Endodermal cell (in vitro differentiated cells): ENCODE results near the gene CACNA1E. TPM values are rescaled to one million over a fixed set of nuclear protein-coding genes. Genes with fewer than 3 reads are reported as not detected.
"Not testable (repeated sequence)": the region's sequence is repeated elsewhere in the genome, so short reads cannot be mapped to it uniquely, and the experiment has no call there.

Source experiments
- DNase-seq: peaks from one replicate; pipeline ENCODE4 v3.0.0-alpha.2; 2017
- H3K27ac ChIP-seq: 2 replicates; pipeline ENCODE4 v1.5.1; 2013; ENCODE audit warnings: mild to moderate bottlenecking, low read depth, low read length, moderate library complexity
- H3K27me3 ChIP-seq: 2 replicates; pipeline ENCODE4 v1.6.1; 2013; ENCODE audit warnings: mild to moderate bottlenecking, low read length, moderate library complexity; ENCODE audit not compliant: insufficient read depth, control insufficient read depth, poor library complexity, severe bottlenecking
- H3K36me3 ChIP-seq: 2 replicates; pipeline ENCODE4 v1.7.0; 2013; ENCODE audit warnings: mild to moderate bottlenecking, low read length, moderate library complexity; ENCODE audit not compliant: control insufficient read depth, insufficient read depth
- H3K4me1 ChIP-seq: one replicate; pipeline ENCODE4 v1.7.0; 2013; ENCODE audit warnings: low read length; ENCODE audit not compliant: control insufficient read depth, insufficient read depth
- H3K4me3 ChIP-seq: 2 replicates; pipeline ENCODE4 v1.5.1; 2013; ENCODE audit warnings: mild to moderate bottlenecking, low read length, moderate library complexity
- H3K9ac ChIP-seq: 2 replicates; pipeline ENCODE4 v1.6.1; 2013; ENCODE audit warnings: mild to moderate bottlenecking, low read length, moderate library complexity; ENCODE audit not compliant: poor library complexity, severe bottlenecking; ENCODE audit errors: extremely low read depth
- H3K9me3 ChIP-seq: 2 replicates; pipeline ENCODE4 v1.6.1; 2013; ENCODE audit warnings: mild to moderate bottlenecking, low read length, moderate library complexity; ENCODE audit not compliant: control insufficient read depth
- H3K27ac Mint-ChIP-seq: 2 replicates; pipeline ENCODE4 v1.8.0; 2020; ENCODE audit warnings: mixed read lengths
- H3K27me3 Mint-ChIP-seq: 2 replicates; pipeline ENCODE4 v1.8.0; 2021; ENCODE audit warnings: mild to moderate bottlenecking, mixed read lengths; ENCODE audit not compliant: insufficient read depth
- H3K36me3 Mint-ChIP-seq: 2 replicates; pipeline ENCODE4 v1.8.0; 2020; ENCODE audit warnings: low read depth, mixed read lengths
- H3K4me1 Mint-ChIP-seq: 2 replicates; pipeline ENCODE4 v1.8.0; 2020; ENCODE audit warnings: mixed read lengths
- H3K4me3 Mint-ChIP-seq: 2 replicates; pipeline ENCODE4 v1.8.0; 2020; ENCODE audit warnings: mild to moderate bottlenecking, moderate library complexity, mixed read lengths
- H3K9me3 Mint-ChIP-seq: 2 replicates; pipeline ENCODE4 v1.8.0; 2020; ENCODE audit warnings: mild to moderate bottlenecking, mixed read lengths
- WGBS, 2 experiments: methylation state at CpG; one replicate each; pipeline versions ENCODE4 v1.1.5 to v1.1.7; 2013; ENCODE audit warnings: missing lambda C conversion rate in 2 of 2, mixed read lengths in 1 of 2; ENCODE audit not compliant: insufficient coverage in 1 of 2, insufficient read length in 1 of 2; 5-methylcytosine and 5-hydroxymethylcytosine counted together
- total RNA-seq, 2 donors: library from RNA; stranded (reverse); fragmentation: NEBNext Ultra II Directional in 1 of 2; extraction: Animal tissue kit (Norgen Biotek cat#: 25700) in 1 of 2; gene quantifications; 2 replicates in 1 of 2; 3 replicates in 1 of 2; pipeline ENCODE4 v1.2.1, GENCODE V29; 2021
- TF ChIP-seq, protein P1 (sequence below): fragments of 200-600 bp; sonication (generic); conservative IDR thresholded peaks from 2 replicates; pipeline ENCODE4 v1.5.0; 2021; ENCODE audit warnings: antibody characterized with exemption, mild to moderate bottlenecking

The CACNA1E gene
- total RNA-seq, 2 donors from 2014 or later = 4.7 to 5.8 TPM

DNA sequence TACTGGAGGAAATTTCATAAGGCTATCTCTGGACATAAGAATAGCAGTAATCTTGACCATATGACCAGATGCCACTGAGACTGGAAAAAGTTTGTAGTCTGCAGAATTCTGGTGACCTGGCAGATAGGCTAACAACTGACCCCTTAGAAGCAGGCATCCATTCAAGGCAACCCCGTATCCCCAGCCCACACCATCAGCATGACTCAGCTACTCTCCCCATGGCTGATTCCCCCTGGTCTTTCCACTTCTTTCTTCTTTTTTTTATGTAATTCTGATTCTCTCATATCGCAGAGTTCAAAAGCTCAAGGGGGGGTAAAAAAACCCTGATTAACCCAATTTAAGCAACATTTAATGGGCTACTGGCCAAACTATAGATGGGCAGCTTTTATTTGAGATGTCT is 335.1 kb downstream of the CACNA1E start:
- Mint-ChIP-seq H3K27me3 (no peaks in the 10 kb centered on the region), H3K27ac (peak overlapping the region; percentile 92), H3K4me1 (peaks cover 32% of the 10 kb centered on the region), H3K4me3 (no peak overlapping the region), H3K9me3 (peaks cover 7% of the 10 kb centered on the region), H3K36me3 (no peaks in the 10 kb centered on the region)
- TF ChIP-seq, protein P1, sequence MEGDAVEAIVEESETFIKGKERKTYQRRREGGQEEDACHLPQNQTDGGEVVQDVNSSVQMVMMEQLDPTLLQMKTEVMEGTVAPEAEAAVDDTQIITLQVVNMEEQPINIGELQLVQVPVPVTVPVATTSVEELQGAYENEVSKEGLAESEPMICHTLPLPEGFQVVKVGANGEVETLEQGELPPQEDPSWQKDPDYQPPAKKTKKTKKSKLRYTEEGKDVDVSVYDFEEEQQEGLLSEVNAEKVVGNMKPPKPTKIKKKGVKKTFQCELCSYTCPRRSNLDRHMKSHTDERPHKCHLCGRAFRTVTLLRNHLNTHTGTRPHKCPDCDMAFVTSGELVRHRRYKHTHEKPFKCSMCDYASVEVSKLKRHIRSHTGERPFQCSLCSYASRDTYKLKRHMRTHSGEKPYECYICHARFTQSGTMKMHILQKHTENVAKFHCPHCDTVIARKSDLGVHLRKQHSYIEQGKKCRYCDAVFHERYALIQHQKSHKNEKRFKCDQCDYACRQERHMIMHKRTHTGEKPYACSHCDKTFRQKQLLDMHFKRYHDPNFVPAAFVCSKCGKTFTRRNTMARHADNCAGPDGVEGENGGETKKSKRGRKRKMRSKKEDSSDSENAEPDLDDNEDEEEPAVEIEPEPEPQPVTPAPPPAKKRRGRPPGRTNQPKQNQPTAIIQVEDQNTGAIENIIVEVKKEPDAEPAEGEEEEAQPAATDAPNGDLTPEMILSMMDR = no peak
- Histone ChIP-seq H3K9me3 (peaks cover 4% of the 10 kb centered on the region), H3K36me3 (no peaks in the 10 kb centered on the region), H3K9ac (no peak overlapping the region), H3K4me3 (no peak overlapping the region), H3K4me1 (peaks cover 5% of the 10 kb centered on the region), H3K27me3 (no peaks in the 10 kb centered on the region), H3K27ac (no peak overlapping the region)
- DNase-seq = no peak
- 86 to 93% methylated on average over 2 of the region's 2 CpGs for WGBS, 2 experiments

- TF ChIP-seq, protein P1 = peak; percentile 56
- Histone ChIP-seq H3K36me3 (no peaks in the 10 kb centered on the region), H3K4me3 (no peak overlapping the region), H3K27me3 (no peaks in the 10 kb centered on the region), H3K4me1 (peaks cover 5% of the 10 kb centered on the region), H3K9me3 (peaks cover 4% of the 10 kb centered on the region), H3K9ac (no peak overlapping the region), H3K27ac (no peak overlapping the region)
- H3K27me3 Mint-ChIP-seq = no peaks in the 10 kb centered on the region
- H3K27ac Mint-ChIP-seq = no peak overlapping the region
- peaks cover 7% of the 10 kb centered on the region for H3K9me3 Mint-ChIP-seq
- no peak for DNase-seq
- H3K4me1 Mint-ChIP-seq = peaks cover 32% of the 10 kb centered on the region
- no peaks in the 10 kb centered on the region for H3K36me3 Mint-ChIP-seq
- H3K4me3 Mint-ChIP-seq = no peak overlapping the region
- WGBS, 2 experiments = 82 to 85% methylated on average over 1 of the region's 1 CpG
These were observed 335.6 kb downstream of the CACNA1E start for GRCh38 chr1:181818943-181819342.

DNA sequence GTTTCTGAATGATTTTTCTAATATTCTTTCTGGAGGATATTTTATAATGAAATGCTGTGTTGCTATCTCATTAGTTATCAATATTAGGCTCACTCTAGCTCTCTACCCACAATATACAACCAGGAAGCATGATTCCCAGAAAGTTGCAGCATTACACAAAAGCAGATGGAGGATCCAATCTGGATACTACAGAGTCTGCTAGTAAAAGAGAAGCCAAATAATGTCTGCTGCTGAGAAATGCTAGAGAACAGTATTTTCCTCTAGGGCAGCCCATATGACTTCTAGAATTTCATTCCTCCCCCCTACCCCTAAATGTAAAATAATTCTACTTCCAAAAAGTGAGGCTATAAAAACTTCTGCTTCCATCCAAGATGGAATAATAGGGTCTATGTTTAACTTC is 338.4 kb downstream of the CACNA1E start:
- Mint-ChIP-seq H3K4me1 (peaks cover 27% of the 10 kb centered on the region), H3K36me3 (no peaks in the 10 kb centered on the region), H3K27ac (no peak overlapping the region), H3K27me3 (no peaks in the 10 kb centered on the region), H3K4me3 (no peak overlapping the region), H3K9me3 (peaks cover 7% of the 10 kb centered on the region)
- Histone ChIP-seq H3K36me3 (no peaks in the 10 kb centered on the region), H3K4me3 (no peak overlapping the region), H3K4me1 (peaks cover under 1% of the 10 kb centered on the region), H3K27ac (no peak overlapping the region), H3K9me3 (no peaks in the 10 kb centered on the region), H3K27me3 (no peaks in the 10 kb centered on the region), H3K9ac (no peak overlapping the region)
- TF ChIP-seq, protein P1 = no peak
- DNase-seq = no peak

DNA sequence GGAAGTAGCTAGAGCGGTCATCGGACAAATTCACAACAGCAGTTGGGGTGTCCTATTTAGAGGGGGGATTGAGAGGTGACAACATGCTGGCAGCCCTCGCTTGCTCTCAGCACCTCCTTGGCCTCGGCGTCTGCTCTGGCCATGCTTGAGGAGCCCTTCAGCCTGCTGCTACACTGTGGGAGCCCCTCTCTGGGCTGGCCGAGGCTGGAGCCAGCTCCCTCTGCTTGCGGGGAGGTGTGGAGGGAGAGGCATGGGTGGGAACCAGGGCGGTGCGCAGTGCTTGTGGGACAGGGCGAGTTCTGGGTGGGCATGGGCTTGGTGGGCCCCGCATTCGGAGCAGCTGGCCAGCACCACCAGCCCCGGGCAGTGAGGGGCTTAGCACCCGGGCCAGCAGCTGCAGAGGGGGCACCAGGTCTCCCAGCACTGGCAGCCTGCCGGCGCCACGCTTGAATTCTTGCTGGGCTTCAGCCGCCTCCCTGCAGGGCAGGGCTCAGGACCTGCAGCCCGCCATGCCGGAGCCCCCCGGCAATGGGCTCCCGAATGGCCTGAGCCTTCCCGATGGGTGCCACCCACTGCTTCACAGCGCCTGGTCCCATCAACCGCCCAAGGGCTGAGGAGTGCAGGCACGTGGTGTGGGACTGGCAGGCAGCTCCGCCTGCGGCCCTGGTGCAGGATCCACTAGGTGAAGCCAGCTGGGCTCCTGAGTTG is 349.0 kb downstream of the CACNA1E start:
- not testable (repeated sequence) for H3K27ac Mint-ChIP-seq, H3K4me1 Mint-ChIP-seq, H3K4me3 ChIP-seq, H3K9ac ChIP-seq, DNase-seq, H3K36me3 ChIP-seq, H3K27me3 ChIP-seq, H3K9me3 ChIP-seq, H3K36me3 Mint-ChIP-seq, H3K27me3 Mint-ChIP-seq, H3K4me3 Mint-ChIP-seq, H3K27ac ChIP-seq, H3K4me1 ChIP-seq
- peaks cover 63% of the 10 kb centered on the region for H3K9me3 Mint-ChIP-seq
- 90 to 92% methylated on average over 5 to 28 of the region's 28 CpGs for WGBS, 2 experiments
